Astrocyte of the spinal cord (primary cell): ENCODE results near the gene XRCC3.

Experiments
- DNase-seq: peaks from one replicate; pipeline ENCODE4 v3.0.0; 2011; ENCODE audit warnings: low read depth, low spot score
- H3K4me3 ChIP-seq: 2 replicates; pipeline ENCODE4 v1.5.1; 2011; ENCODE audit warnings: low read depth, mild to moderate bottlenecking, low read length, moderate library complexity
- in situ Hi-C: cut with HindIII; loops from 2 replicates; pipeline ENCODE4 v1.10.0; 2017; ENCODE audit warnings: low sequenced_read_pairs
- TF ChIP-seq, protein P1 (sequence below): IDR thresholded peaks from 2 replicates; pipeline ENCODE4 v1.5.1; 2012; ENCODE audit warnings: low read depth, mild to moderate bottlenecking, low read length, inconsistent platforms

XRCC3 gene

DNA sequence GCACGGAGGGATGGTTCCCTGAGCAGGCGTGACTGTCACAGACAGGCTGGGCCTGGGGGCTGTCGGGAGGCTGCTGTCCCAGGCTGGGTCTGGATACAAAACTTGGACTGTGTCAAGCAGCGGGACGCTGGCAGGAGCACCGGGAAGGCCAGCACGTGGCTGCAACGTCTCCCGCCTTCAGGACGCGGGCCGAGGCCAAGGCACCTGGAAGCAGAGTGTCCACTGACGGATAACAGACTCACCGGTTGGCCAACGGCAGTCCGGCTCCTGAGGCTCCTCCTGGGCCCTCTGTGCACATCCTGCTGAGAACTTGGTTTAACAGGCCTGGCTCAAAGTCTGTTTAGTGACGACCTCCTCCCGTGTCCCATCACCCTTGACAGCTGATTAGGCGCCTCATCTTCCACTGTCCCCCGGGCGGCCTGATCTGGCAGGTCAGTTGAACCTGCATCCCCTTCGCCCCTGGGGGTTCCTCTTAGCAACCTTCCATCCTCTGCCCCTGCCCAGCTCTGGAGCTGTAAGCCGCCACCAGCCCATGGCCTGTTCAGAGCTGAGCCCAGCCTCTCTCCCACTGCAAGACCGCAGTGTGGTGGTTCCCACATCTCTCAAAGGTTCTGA, 2.5 kb downstream of the XRCC3 start:
- in situ Hi-C loops = no loop called here
- DNase-seq = no peak
- TF ChIP-seq, protein P1, sequence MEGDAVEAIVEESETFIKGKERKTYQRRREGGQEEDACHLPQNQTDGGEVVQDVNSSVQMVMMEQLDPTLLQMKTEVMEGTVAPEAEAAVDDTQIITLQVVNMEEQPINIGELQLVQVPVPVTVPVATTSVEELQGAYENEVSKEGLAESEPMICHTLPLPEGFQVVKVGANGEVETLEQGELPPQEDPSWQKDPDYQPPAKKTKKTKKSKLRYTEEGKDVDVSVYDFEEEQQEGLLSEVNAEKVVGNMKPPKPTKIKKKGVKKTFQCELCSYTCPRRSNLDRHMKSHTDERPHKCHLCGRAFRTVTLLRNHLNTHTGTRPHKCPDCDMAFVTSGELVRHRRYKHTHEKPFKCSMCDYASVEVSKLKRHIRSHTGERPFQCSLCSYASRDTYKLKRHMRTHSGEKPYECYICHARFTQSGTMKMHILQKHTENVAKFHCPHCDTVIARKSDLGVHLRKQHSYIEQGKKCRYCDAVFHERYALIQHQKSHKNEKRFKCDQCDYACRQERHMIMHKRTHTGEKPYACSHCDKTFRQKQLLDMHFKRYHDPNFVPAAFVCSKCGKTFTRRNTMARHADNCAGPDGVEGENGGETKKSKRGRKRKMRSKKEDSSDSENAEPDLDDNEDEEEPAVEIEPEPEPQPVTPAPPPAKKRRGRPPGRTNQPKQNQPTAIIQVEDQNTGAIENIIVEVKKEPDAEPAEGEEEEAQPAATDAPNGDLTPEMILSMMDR = no peak
- no peak overlapping the region for H3K4me3 ChIP-seq

DNA sequence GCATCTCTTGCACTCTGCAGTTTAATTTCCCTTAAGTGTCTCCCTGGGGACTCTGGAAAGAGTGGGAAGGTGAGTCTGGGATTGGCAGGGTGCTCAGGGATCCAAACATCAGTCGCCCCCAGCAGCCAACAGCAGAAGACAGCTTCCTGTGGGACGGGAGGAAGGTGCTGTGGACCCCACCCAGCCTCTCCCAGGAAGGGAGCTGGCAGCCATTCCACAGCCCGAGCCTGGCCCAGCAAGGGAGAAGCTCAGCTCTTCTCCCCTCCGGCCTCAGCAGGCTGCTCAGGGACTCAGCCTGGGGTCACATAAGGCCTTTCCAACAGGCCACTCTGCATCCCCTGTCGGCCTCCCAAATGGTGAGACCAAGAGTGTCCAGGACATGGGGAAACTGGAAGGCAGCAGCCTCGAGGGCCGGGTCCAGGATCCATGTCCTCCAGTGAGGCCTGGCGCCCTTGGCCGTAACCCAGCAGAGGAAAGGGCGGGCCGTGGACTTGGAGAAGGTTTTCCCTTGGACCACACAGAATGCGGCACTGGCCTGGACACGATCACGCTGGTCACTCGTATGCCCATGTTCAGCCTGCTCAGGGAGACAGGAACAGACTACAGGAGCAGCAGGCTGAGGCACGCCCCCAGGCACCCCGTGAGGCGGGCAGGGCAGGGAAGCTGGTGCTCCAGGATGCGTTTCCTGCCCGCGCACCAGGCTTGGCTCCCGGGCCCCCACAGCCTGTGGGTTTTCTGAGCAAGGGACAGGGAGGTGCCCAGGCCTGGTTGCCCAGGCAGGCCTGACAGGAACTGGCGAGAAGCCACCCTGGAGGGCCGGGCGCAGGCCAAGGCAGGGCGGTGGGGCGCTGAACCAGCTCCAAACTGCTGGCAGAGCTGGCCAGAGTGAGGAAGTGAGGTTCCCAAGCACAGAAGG, 3.5 kb downstream of the XRCC3 start:
- DNase-seq = no peak
- in situ Hi-C loops = no loop called here
- no peak overlapping the region for H3K4me3 ChIP-seq
- TF ChIP-seq, protein P1 = no peak

GRCh38 chr14:103710771-103711377, 4.4 kb downstream of the XRCC3 start:
- TF ChIP-seq, protein P1 = no peak
- in situ Hi-C loops = no loop called here

GRCh38 chr14:103709814-103710213, 5.4 kb downstream of the XRCC3 start:
- in situ Hi-C loops = no loop called here
- H3K4me3 ChIP-seq = no peak overlapping the region
- TF ChIP-seq, protein P1 = no peak
- no peak for DNase-seq

More at GRCh38 chr14:103710771-103711377, 4.4 kb downstream of the XRCC3 start:
- no peak overlapping the region for H3K4me3 ChIP-seq
- DNase-seq = no peak

GRCh38 chr14:103708750-103709187, 6.5 kb downstream of the XRCC3 start:
- no peak for DNase-seq

More at GRCh38 chr14:103708750-103709187, 6.5 kb downstream of the XRCC3 start:
- in situ Hi-C loops = no loop called here
- no peak overlapping the region for H3K4me3 ChIP-seq
- TF ChIP-seq, protein P1 = no peak
